ENCODE results near the gene ITPR3.

Gene ITPR3

GRCh38 chr6:33685411-33686224, 64.5 kb downstream of the ITPR3 start:
- Histone ChIP-seq H3K9me3 (ENCODE audit: low read length) (no peaks in the 10 kb centered on the region), H3K27ac (ENCODE audit: low read depth, low read length, poor library complexity, severe bottlenecking) (no peak overlapping the region), H3K4me1 (ENCODE audit: insufficient read depth, low read length, severe bottlenecking) (no peaks in the 10 kb centered on the region), H3K79me2 (ENCODE audit: insufficient read depth, low read length) (no peaks in the 10 kb centered on the region), H3K4me3 (ENCODE audit: low read depth, low read length, poor library complexity, severe bottlenecking) (no peak overlapping the region), H4K20me1 (ENCODE audit: insufficient read depth, low read length) (no peaks in the 10 kb centered on the region), H3F3A (ENCODE audit: insufficient read depth, low read length) (no peaks in the 10 kb centered on the region), H3K27me3 (ENCODE audit: insufficient read depth, low read length) (no peaks in the 10 kb centered on the region), H3K9me2 (ENCODE audit: low read depth, low read length) (no peaks in the 10 kb centered on the region), H3K4me2 (ENCODE audit: low read length) (no peak overlapping the region), H2AFZ (ENCODE audit: low read length) (no peak overlapping the region), H3K36me3 (ENCODE audit: insufficient read depth, low read length) (peaks cover 94% of the 10 kb centered on the region), H3K9ac (ENCODE audit: low read length) (no peak overlapping the region)
- TF ChIP-seq CTCF (IDR thresholded peaks at IDR 0.05; ENCODE audit: low read length) (no peak), EZH2 (IDR thresholded peaks at IDR 0.05; ENCODE audit: borderline replicate concordance, low read length) (no peak)

DNA sequence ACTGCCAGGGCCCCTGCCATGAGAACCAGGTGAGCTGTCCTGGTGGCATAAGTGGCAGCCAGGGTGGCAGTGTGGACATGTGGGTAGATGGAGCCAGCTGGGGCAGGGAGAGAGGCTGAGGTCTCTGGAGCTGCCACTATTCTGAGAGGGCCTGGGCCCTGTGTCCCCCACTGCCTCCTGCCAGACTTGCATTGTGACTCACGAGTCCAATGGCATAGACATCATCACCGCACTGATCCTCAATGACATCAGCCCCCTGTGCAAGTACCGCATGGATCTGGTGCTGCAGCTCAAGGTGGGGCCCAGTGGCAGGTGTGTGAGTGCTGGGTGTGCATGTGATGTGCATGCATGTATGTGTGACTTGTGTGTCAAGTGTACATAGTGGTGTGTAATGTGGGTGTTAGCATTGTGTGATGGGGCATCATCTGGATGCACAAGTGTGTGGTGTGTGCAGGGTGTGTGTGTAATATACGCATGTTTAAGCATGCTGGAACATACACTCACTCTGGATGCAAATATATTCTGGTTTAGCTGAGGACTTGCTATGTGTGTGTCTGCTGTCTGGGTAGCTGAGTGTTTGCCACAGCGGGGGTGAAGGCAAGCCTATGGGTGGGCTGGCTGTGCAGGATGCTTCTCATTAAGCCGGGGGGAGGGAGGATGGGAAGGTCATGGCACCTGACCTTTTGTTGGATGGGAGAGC, 65.3 kb downstream of the ITPR3 start:
- no peak overlapping the region for H3K9ac ChIP-seq (ENCODE audit: low read length)
- no peak for TF ChIP-seq EZH2 (IDR thresholded peaks at IDR 0.05; ENCODE audit: borderline replicate concordance, low read length)
- no peak for TF ChIP-seq CTCF (IDR thresholded peaks at IDR 0.05; ENCODE audit: low read length)
- peaks cover 97% of the 10 kb centered on the region for H3K36me3 ChIP-seq (ENCODE audit: insufficient read depth, low read length)
- H3F3A ChIP-seq (ENCODE audit: insufficient read depth, low read length): no peaks in the 10 kb centered on the region
- H3K4me2 ChIP-seq (ENCODE audit: low read length): no peak overlapping the region
- no peak overlapping the region for H3K27ac ChIP-seq (ENCODE audit: low read depth, low read length, poor library complexity, severe bottlenecking)
- H3K4me1 ChIP-seq (ENCODE audit: insufficient read depth, low read length, severe bottlenecking): no peaks in the 10 kb centered on the region
- H3K4me3 ChIP-seq (ENCODE audit: low read depth, low read length, poor library complexity, severe bottlenecking): no peak overlapping the region
- no peaks in the 10 kb centered on the region for H3K9me2 ChIP-seq (ENCODE audit: low read depth, low read length)
- H4K20me1 ChIP-seq (ENCODE audit: insufficient read depth, low read length): no peaks in the 10 kb centered on the region
- no peaks in the 10 kb centered on the region for H3K27me3 ChIP-seq (ENCODE audit: insufficient read depth, low read length)
- H3K9me3 ChIP-seq (ENCODE audit: low read length): no peaks in the 10 kb centered on the region
- H3K79me2 ChIP-seq (ENCODE audit: insufficient read depth, low read length): no peaks in the 10 kb centered on the region
- no peak overlapping the region for H2AFZ ChIP-seq (ENCODE audit: low read length)

GRCh38 chr6:33686981-33687975, 66.2 kb downstream of the ITPR3 start:
- no peak overlapping the region for H3K4me2 ChIP-seq (ENCODE audit: low read length)
- H3K9me2 ChIP-seq (ENCODE audit: low read depth, low read length): no peaks in the 10 kb centered on the region
- no peak overlapping the region for H3K27ac ChIP-seq (ENCODE audit: low read depth, low read length, poor library complexity, severe bottlenecking)
- H3K79me2 ChIP-seq (ENCODE audit: insufficient read depth, low read length): no peaks in the 10 kb centered on the region
- no peaks in the 10 kb centered on the region for H3K27me3 ChIP-seq (ENCODE audit: insufficient read depth, low read length)
- H3K36me3 ChIP-seq (ENCODE audit: insufficient read depth, low read length): peaks cover 97% of the 10 kb centered on the region
- no peak overlapping the region for H3K4me3 ChIP-seq (ENCODE audit: low read depth, low read length, poor library complexity, severe bottlenecking)
- TF ChIP-seq CTCF (IDR thresholded peaks at IDR 0.05; ENCODE audit: low read length) (no peak), EZH2 (IDR thresholded peaks at IDR 0.05; ENCODE audit: borderline replicate concordance, low read length) (no peak)
- H3K4me1 ChIP-seq (ENCODE audit: insufficient read depth, low read length, severe bottlenecking): peaks cover 4% of the 10 kb centered on the region
- H2AFZ ChIP-seq (ENCODE audit: low read length): no peak overlapping the region
- no peak overlapping the region for H3K9ac ChIP-seq (ENCODE audit: low read length)
- no peaks in the 10 kb centered on the region for H4K20me1 ChIP-seq (ENCODE audit: insufficient read depth, low read length)
- no peaks in the 10 kb centered on the region for H3K9me3 ChIP-seq (ENCODE audit: low read length)
- H3F3A ChIP-seq (ENCODE audit: insufficient read depth, low read length): no peaks in the 10 kb centered on the region
